Hepatocyte (in vitro differentiated cells): Measurements from ENCODE around the gene COASY. TPM values are rescaled to one million over a fixed set of nuclear protein-coding genes. Genes with fewer than 3 reads are reported as not detected.

ENCODE experiments used
- DNase-seq: peaks from one replicate; pipeline ENCODE4 v3.0.0-alpha.2; 2016; ENCODE audit warnings: low spot score
- H2AFZ ChIP-seq: fragments of 200-600 bp; sonication (generic); 2 replicates; pipeline ENCODE4 v1.6.0; 2016; ENCODE audit warnings: antibody characterized with exemption, mild to moderate bottlenecking
- H3K27ac ChIP-seq: fragments of 200-600 bp; sonication (generic); 2 replicates; pipeline ENCODE4 v1.5.1; 2016; ENCODE audit warnings: mild to moderate bottlenecking
- H3K27me3 ChIP-seq: fragments of 200-600 bp; sonication (generic); 2 replicates; pipeline ENCODE4 v1.6.1; 2016
- H3K36me3 ChIP-seq: fragments of 200-600 bp; sonication (generic); replicated peaks from 2 replicates; pipeline ENCODE4 v1.5.1; 2016; ENCODE audit warnings: low read depth; ENCODE audit not compliant: insufficient read depth
- H3K4me1 ChIP-seq: fragments of 200-600 bp; sonication (generic); 2 replicates; pipeline ENCODE4 v1.5.1; 2016; ENCODE audit warnings: mild to moderate bottlenecking, moderate library complexity; ENCODE audit not compliant: insufficient read depth
- H3K4me2 ChIP-seq: fragments of 200-600 bp; sonication (generic); 2 replicates; pipeline ENCODE4 v1.6.0; 2016
- H3K4me3 ChIP-seq: fragments of 200-600 bp; sonication (generic); 2 replicates; pipeline ENCODE4 v1.5.1; 2016; ENCODE audit warnings: mild to moderate bottlenecking
- H3K79me2 ChIP-seq: fragments of 200-600 bp; sonication (generic); 2 replicates; pipeline ENCODE4 v1.6.0; 2017; ENCODE audit warnings: mild to moderate bottlenecking
- H3K9me2 ChIP-seq: fragments of 200-600 bp; sonication (generic); replicated peaks from 2 replicates; pipeline ENCODE4 v1.6.0; 2017; ENCODE audit warnings: mild to moderate bottlenecking; ENCODE audit not compliant: insufficient read depth
- H3K9me3 ChIP-seq: fragments of 200-600 bp; sonication (generic); 2 replicates; pipeline ENCODE4 v1.5.1; 2016; ENCODE audit warnings: low read depth, mild to moderate bottlenecking
- H4K20me1 ChIP-seq: fragments of 200-600 bp; sonication (generic); 2 replicates; pipeline ENCODE4 v1.6.0; 2016; ENCODE audit warnings: mild to moderate bottlenecking; ENCODE audit not compliant: insufficient read depth, poor library complexity, severe bottlenecking
- CTCF ChIP-seq: fragments of 200-600 bp; sonication (generic); IDR thresholded peaks from 2 replicates; pipeline ENCODE4 v1.5.1; 2016; ENCODE audit warnings: antibody characterized with exemption, mild to moderate bottlenecking; ENCODE audit not compliant: poor library complexity
- EZH2 ChIP-seq: fragments of 200-600 bp; sonication (generic); IDR thresholded peaks from 2 replicates; pipeline ENCODE4 v1.6.1; 2016; ENCODE audit warnings: antibody characterized with exemption, mild to moderate bottlenecking, borderline replicate concordance
- EZH2phosphoT487 ChIP-seq: fragments of 200-600 bp; sonication (generic); IDR thresholded peaks from one replicate; pipeline ENCODE4 v1.6.1; 2018; ENCODE audit warnings: antibody characterized with exemption, mild to moderate bottlenecking, low read depth, moderate library complexity; ENCODE audit not compliant: unreplicated experiment, severe bottlenecking
- WGBS: methylation state at CpG from one replicate; pipeline ENCODE4 v1.1.6; 2016; ENCODE audit warnings: low lambda C conversion rate; ENCODE audit errors: missing lambda C conversion rate; 5-methylcytosine and 5-hydroxymethylcytosine counted together
- polyA plus RNA-seq: library from polyadenylated mRNA; unstranded; fragments of >200 nt; fragmentation: Nextera tagmentation; extraction: Ambion mirVana; gene quantifications from 2 replicates; pipeline ENCODE4 v1.2.1, GENCODE V29; 2016
- total RNA-seq: library from RNA; depleted of rRNA; stranded (reverse); fragments of >200 nt; gene quantifications from 2 replicates; pipeline ENCODE4 v1.2.3, GENCODE V29; 2014

Gene COASY
- total and polyA plus RNA-seq, 2 experiments from 2014 or later: 33.9 to 91.6 TPM

GRCh38 chr17:42603318-42603717 lies 41.4 kb downstream of the COASY start:
- TF ChIP-seq EZH2phosphoT487 (no peak), CTCF (no peak), EZH2 (no peak)
- WGBS: 94% methylated on average over 7 of the region's 7 CpGs
- peaks cover 99% of the 10 kb centered on the region for H3K79me2 ChIP-seq
- H3K27me3 ChIP-seq: no peaks in the 10 kb centered on the region
- peaks cover 17% of the 10 kb centered on the region for H3K4me1 ChIP-seq
- H3K36me3 ChIP-seq: no peaks in the 10 kb centered on the region
- no peak overlapping the region for H3K4me3 ChIP-seq
- no peak for DNase-seq
- H4K20me1 ChIP-seq: peaks cover 71% of the 10 kb centered on the region
- H3K4me2 ChIP-seq: no peak overlapping the region
- H3K9me3 ChIP-seq: no peaks in the 10 kb centered on the region
- no peaks in the 10 kb centered on the region for H3K9me2 ChIP-seq
- H3K27ac ChIP-seq: no peak overlapping the region
- no peak overlapping the region for H2AFZ ChIP-seq

- 79% methylated on average over 3 of the region's 3 CpGs for WGBS
Observed at GRCh38 chr17:42607769-42608168, 45.8 kb downstream of the COASY start.

GRCh38 chr17:42608305-42609181 lies 46.6 kb downstream of the COASY start:
- H3K36me3 ChIP-seq: no peaks in the 10 kb centered on the region
- H3K4me1 ChIP-seq: peaks cover 24% of the 10 kb centered on the region
- no peaks in the 10 kb centered on the region for H3K9me2 ChIP-seq
- peaks cover 63% of the 10 kb centered on the region for H3K79me2 ChIP-seq
- DNase-seq: peak; percentile 28
- H4K20me1 ChIP-seq: peaks cover 41% of the 10 kb centered on the region
- H3K27me3 ChIP-seq: no peaks in the 10 kb centered on the region
- no peaks in the 10 kb centered on the region for H3K9me3 ChIP-seq
- peak overlapping the region; percentile 29 for H2AFZ ChIP-seq
- peak overlapping the region; percentile 40 for H3K4me3 ChIP-seq
- 2% methylated on average over 22 of the region's 30 CpGs for WGBS
- TF ChIP-seq EZH2phosphoT487 (no peak), EZH2 (no peak), CTCF (no peak)
- peak overlapping the region; percentile 89 for H3K4me2 ChIP-seq
- H3K27ac ChIP-seq: peak overlapping the region; percentile 69

More at GRCh38 chr17:42607769-42608168, 45.8 kb downstream of the COASY start:
- no peaks in the 10 kb centered on the region for H3K36me3 ChIP-seq
- no peak for DNase-seq
- H3K4me1 ChIP-seq: peaks cover 24% of the 10 kb centered on the region
- H3K27ac ChIP-seq: peak overlapping the region; percentile 69
- TF ChIP-seq CTCF (no peak), EZH2 (no peak), EZH2phosphoT487 (no peak)
- no peaks in the 10 kb centered on the region for H3K9me2 ChIP-seq
- no peaks in the 10 kb centered on the region for H3K27me3 ChIP-seq
- no peak overlapping the region for H2AFZ ChIP-seq
- H3K9me3 ChIP-seq: no peaks in the 10 kb centered on the region
- H4K20me1 ChIP-seq: peaks cover 48% of the 10 kb centered on the region
- peak overlapping the region; percentile 40 for H3K4me3 ChIP-seq
- H3K4me2 ChIP-seq: peak overlapping the region; percentile 89
- peaks cover 70% of the 10 kb centered on the region for H3K79me2 ChIP-seq
